GM19035 (cell line): ENCODE results near the gene GPLD1.

ENCODE experiments used
- ATAC-seq: cut with Tn5 transposase; IDR thresholded peaks from one replicate; pipeline ENCODE4 v1.9.1; 2021; ENCODE audit not compliant: unreplicated experiment

The GPLD1 gene

DNA sequence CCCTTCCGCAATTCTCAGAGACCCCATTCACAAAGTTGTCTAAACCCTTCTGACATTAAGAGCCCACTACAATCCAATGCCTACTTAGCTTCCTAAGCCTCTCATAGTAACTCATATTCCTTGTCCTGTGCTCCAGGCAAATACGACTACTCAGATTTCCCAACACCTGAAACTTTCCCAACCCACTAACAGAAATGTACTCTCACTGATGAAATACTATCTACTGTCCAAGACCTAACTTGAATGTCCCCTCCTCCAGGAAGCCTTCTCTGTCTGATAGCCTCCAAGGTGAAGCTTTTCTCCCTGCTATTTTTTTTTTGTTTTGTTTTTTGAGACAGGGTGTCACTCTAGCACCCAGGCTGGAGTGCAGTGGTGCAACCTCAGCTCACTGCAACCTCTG lies 30.4 kb downstream of the GPLD1 start:
- ATAC-seq: no peak

GRCh38 chr6:24458134-24458533 lies 31.2 kb downstream of the GPLD1 start:
- ATAC-seq: no peak

DNA sequence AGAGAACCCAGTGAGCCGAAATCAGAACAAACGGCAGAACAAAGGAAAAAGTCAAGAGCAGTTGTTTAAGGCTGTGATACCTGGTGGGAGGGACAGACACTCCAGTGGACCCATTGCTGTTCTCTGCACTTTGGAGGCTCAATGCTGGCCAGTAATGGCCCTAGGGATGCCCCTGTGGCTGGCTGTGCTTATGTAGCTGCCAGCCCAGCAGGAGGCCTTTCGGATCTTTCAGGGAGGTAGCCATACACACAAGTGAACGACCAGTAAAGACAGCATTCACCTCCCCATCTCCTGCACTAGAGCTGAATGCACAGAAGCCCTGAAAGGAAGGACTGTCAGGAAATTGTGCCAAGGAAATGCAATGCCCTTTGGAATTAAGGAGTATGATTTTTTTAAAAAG lies 34.3 kb downstream of the GPLD1 start:
- ATAC-seq: no peak

DNA sequence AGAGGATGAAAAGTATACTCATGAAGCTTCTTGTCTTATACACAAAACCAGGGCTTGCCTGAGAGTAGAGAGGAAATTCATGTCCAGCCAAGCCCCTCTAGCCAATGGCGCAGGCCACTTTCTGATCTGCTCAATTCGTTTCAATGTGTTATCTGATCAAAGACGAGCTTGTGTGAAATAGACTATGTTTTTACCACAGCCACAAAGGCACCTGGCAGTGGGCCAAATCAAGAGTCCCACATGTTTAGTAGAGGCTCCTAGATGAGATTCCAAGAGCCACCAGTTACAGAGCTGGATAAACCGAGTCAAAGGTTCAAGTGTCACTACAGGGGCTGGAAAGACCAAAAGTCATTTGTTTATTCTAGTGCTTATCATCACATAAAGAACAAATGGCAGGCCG lies 34.9 kb downstream of the GPLD1 start:
- no peak for ATAC-seq

- no peak for ATAC-seq
Measured at GRCh38 chr6:24453921-24454320, 35.5 kb downstream of the GPLD1 start.

DNA sequence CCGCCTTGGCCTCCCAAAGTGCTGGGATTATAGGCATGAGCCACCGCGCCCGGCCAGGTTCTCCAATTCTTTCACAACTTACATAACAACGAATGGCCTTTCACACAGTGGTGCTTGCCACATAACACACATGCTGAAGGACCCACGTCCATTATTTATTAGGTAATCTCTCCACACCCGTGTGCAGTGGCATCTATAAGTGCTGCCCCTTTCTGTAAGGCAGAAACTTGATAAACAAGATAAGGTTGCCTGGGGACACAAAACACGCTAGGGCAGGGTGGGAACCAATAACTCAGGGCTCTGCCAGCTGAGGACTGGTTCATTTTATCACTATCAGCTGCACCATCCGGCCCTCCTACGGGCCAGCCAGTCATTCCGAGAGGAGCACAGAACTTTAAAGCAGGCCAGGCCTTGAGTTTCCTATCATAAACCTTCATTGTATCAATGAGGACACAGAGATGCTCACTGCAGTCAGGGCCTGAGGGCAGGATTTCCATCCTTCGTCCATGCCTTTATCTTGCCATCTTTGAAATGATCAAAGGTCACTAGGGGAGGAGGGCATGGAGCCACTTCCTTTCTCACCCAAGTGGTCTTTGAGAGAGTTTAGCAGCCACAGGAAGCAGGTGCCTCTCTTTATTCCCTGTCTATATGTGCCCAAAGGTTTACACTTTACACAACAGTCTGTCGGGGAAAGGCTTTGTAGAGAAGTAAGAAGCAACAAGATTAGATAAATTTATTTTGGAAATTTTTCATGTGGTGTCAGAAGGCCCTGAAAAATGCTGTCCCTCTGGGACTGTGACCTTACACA lies 37.6 kb downstream of the GPLD1 start:
- ATAC-seq: no peak

- ATAC-seq: no peak
Measured at GRCh38 chr6:24448828-24449525, 40.4 kb downstream of the GPLD1 start.

DNA sequence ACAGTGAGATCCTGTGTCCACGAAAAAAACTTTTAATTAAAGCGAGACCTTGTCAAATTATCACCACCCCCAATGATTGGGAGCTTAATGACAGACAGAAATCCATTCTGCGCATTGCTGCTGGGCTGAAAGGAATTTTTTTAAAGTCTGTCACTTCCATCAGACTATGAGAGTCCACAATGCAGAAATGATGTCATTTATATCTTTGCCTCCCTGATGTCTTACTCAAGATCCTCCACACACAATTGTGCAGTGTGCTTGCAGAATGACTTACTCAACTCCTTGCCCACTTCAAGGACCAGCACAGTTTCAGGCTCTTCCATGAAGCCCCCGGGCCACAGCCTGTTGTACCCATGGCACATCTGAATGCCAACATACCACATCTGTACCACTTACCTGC lies 41.0 kb downstream of the GPLD1 start:
- no peak for ATAC-seq

DNA sequence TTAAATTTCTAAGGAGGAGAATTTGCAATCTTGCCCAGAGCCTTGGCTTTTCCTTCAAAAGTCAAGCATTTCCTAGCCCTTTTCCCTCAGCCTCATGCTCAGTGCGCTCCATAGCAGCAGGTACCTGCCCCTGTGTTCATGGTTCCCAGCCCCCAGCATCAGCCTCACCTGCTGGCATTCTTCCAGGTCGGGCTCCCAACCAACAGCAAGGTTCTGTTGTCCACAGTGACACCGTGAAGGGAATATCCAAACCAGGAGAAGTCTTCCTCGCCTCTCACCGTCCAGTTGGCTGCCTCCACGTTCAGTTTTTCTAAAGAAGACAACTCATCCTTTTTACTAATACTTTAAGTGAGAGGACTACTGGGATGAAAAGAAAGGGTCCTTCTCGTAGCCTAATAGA lies 42.7 kb downstream of the GPLD1 start:
- no peak for ATAC-seq

DNA sequence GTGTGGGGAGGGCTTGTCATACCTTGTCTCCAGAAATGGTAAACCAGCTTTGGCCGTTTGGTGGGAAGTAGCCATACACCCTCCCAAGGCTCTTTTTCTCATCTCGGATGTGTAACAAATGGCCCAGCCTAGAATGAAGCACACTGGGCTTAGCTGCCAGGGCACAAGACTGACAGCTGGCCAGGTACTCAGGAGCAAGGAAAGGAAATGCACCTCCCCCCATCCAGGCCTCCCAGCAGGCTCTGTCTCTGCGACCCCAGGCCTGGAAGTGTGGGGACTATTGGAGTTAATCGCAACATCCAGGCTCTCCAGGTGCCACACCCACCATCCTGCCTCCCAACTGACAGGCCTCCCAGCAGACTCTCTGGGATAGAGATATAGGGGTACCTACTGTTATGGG lies 43.7 kb downstream of the GPLD1 start:
- ATAC-seq: no peak

DNA sequence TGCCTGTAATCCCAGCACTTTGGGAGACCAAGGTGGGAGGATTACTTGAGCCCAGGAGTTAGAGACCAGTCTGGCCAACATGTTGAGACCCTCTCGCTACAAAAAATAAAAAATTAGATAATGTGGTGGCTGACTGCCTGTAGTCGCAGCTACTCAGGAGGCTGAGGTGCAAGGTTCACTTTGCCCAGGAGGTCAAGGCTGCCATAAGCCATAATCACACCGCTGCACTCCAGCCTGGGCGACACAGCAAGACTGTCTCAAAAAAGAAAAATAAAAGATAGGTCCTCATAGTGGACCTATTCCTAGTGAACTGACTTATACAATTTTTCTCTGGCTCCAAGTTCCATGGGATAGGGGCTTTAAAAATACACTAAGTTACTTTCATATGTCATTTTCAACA lies 44.8 kb downstream of the GPLD1 start:
- no peak for ATAC-seq

GRCh38 chr6:24441599-24441904 lies 47.8 kb downstream of the GPLD1 start:
- no peak for ATAC-seq

DNA sequence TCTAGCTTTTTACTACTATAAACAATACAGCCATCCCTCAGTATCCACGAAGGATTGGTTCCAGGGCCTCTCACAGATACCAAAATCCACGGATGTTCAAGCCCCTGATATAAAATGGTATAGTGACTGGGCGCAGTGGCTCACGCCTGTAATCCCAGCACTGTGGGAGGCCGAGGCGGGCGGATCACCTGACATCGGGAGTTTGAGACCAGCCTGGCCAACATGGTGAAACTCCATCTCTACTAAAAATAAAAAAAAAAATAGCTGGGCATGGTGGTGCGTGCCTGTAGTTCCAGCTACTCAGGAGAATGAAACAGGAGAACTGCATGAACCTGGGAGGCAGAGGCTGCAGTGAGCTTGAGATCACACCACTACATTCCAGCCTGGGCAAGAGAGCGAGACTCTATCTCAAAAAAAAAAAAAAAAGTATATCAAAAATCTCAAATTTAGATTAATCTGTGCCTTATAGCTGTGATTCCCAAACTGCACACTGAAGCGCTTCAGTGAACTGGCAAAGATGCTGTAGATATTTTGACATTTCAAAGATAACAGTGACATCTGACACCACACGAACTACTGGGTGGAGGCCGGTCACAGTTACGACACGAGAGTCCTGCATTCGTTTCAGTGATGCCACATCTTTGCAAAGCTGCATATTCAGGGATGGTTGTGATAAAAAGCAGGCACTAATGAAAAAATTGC lies 48.3 kb downstream of the GPLD1 start:
- ATAC-seq: no peak

DNA sequence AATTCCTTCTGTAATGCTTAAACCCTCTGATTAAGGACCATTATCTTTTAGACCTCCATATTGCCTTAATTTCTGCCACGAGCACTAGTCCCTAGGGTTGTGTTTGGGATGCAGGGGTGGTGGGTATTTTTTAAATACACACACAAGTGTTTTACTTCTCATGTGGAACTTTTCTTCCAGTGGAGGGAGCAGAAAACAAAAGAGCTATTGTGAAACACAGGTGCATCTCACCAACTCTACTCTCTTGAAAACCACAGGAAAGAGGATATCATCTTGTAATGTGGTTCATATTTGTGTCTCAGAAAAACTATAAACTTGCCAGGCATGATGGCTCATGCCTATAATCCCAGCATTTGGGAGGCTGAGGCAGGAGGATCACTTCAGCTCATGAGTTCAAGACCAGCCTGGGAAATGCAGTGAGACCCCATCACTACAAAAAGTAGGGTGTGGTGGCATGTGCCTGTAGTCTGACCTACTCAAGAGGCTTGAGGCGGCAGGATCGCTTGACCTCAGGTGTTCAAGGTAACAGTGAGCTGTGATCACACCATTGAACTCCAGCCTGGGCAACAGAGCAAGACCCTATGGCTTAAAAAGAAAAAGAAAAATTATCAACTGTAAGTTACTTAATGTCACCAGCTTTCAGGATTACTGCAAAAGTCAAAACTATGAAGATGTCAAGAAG lies 49.4 kb downstream of the GPLD1 start:
- no peak for ATAC-seq

DNA sequence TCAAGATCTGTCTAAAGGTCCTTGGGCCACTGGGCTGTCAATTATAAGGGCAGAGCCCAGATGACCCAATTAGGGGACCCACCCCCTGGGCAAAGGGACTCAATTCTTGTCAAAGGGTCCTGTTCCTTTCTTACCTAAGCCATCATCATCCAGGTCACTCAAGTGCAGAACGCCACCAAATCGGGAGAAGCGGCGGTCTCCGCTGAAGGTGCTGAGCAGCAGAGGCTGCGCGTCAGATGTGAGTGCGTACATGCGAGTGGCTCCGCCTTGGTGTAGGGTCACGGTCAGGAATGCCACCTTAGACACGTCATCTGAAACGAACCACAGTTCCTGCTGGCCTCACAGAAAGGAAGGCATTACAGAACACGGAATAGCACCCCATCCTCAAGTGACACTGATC lies 52.4 kb downstream of the GPLD1 start:
- no peak for ATAC-seq

DNA sequence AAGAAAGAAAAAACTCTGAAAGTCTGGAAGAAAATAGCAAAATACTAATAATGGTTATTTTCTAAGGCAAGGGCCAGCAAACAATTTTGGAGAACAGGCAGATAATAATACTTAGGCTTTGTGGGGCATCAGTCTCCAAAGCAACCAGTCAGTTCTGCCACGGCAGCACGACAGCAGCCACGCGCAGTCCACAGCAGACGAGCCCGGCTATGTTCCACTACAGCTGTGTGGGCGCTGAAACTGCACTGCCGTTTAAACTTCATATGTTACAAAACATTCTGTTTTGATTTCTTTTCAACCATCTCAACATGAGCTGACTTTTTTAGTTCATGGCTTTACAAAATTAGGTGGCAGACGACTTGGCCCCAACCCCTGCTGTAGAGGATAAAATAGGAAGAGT lies 56.8 kb downstream of the GPLD1 start:
- no peak for ATAC-seq

DNA sequence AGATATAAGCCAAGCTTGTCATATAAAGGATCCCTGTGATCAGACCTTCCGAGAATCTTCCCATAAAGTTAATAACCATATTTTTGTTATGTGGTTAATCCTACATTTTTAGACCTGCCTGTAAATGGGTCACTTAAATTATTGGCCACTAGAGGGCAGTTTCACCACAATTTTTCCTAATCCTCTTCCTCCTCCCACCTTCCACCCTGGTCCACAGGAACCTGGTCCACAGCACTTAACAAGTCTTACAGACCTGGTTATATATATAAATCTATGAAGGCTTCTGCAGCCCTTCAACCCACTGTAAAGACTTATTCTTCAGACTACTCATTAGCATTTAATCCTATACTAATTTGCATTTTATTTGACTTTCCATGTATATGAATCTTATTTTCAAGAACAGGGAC lies 58.3 kb downstream of the GPLD1 start:
- no peak for ATAC-seq

- no peak for ATAC-seq
Measured at GRCh38 chr6:24430086-24430485, 59.3 kb downstream of the GPLD1 start.

DNA sequence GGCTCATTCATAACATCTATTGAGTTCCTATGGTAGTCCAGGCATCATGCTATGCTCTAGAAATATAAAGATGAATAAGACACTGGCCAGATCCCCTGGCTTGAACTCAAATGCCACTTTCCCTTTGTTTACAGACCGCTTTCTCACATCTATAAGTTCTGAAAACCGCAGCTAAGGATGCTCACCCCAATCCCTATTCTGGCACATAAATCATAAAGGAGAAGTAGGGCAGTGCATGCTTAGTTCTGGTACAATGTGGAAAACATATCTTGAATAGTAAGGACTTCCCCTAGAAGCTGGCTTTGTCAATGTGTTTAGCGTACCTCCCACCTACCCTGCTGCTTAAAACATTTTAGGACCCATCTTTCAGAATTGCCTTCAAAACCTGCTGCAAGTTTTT lies 60.2 kb downstream of the GPLD1 start:
- ATAC-seq: no peak

DNA sequence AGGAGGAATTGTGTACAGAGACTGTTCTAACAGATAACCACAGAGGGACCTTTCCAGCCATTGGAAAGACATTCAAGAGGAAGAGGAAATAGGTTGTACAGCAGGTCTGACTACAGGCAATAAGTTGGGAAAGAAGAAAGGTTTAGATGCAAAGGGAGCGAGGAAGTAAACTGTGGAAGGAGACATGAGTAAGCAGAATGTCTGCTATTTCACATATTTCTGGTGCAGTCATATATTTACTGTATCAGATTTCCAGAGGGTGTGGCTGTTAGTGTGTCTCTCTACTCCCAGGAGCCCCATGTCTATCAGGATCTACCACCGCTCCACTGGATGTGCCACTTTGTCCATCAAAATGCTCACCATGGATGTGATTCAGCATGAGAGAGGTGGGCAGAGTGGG lies 60.8 kb downstream of the GPLD1 start:
- no peak for ATAC-seq

DNA sequence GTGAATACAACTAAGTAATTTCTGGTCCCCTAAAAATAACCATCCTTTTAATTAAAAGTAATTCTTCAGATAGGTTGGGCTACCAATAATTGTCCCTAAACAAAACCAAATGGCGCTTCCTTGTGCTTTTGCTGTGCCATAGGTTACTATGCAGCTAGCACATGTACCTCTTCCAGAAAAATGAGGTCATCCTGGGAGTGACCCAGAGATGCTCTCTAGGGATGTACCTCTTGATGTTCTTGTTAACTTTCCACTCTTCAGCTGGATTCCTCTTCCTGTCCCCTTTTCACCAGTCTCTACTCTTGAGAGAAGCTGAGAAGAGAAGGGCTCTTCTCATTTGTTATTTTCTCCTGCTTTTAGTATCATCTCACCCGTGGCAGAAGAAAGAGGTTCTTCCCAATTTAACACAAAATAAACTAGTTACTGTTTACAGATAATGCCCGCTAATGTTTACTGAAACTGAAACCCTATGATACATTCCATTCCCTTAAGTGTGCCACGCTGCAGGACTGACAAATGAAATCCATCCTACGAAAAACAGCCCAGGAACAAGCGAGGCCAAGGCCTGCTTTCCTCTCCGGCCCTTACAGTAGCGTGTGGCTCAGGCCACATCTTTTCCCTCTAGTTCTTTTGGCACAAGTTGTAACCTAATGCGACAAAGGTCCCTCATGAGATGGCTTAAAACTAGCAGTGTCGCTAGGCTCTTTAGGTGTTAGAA lies 62.5 kb downstream of the GPLD1 start:
- ATAC-seq: no peak
